GM04503 (cell line): ENCODE results near the gene TRIM29.

Experiments used
- DNase-seq: peaks from one replicate; pipeline ENCODE4 v3.0.0-alpha.2; 2012; ENCODE audit warnings: low read depth

TRIM29 gene

DNA sequence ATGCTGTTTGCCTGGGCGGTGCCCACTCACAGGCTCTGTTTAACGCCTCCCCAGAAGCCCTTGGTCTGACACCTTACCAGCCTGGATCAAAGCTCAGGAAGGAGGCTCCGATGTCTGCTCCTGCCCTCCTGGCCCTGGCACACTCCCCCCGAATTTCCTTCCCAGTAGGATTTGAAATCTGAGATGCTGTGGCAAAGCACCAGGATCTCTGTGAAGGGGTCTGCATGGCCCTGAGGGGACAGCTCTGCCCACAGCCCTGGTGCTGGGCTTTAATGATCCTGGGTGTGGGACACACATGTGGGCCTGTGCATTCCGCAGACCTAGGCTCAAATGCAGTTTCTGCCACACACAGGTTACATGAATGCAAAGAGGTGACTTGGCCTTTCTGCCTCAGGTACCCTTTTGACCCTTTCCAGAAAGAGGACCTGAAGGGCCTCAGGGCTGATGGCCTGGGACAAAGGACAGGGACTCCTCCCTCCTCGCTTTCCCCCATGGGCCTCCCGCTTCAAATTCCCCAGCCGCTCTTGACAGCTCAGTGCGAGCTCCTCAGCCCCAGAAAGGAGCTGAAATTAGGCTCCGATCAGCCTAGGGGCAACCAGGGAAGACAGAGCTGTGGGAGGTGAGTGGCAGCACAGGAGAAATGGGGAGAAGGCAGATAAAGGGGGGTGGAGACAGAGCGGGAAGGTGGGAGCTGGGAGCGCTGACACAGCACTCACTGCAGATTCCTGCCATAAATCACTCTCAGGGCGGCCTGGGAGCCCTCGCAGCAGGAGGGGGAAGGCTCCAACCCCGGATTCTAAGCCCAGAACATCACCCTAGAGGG lies 41.3 kb downstream of the TRIM29 start:
- DNase-seq = no peak

DNA sequence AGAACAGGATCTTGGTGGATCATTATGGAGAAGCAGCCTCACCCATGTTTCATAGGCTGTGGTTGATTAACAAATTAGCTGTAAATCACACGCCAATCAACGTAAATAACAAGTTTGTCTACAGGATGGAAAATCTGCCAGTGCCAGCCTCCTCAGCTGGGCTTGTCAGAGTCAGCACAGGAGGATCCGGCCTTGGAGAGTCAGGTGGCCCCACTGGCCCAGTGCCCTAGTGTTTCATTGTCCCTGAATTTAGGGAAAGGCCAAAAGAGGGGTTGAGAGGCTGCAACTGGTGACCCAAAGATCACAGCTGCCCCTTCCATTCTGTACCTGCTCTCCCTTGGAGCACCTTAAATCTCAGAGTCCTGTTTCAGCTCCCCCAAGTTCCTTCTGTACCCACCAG lies 42.4 kb downstream of the TRIM29 start:
- DNase-seq = no peak

DNA sequence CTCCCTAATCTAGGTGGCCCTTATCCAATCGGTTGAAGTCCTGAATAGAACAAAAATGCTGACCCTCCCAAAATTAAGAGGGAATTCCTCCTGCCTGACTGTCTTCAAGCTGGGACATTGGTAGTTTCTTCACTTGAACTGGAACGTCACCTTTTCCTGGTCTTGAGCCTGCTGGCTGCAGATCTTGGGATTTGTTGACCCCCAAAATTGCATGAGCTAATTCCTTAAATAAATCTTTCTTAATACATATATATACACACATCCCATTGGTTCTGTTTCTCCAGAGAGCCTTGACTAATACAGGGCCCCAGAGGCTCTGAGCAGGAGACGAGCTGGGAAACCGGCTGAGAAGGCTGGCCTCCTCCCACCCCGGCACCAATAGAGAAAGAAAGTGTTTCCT lies 46.2 kb downstream of the TRIM29 start:
- DNase-seq = no peak

DNA sequence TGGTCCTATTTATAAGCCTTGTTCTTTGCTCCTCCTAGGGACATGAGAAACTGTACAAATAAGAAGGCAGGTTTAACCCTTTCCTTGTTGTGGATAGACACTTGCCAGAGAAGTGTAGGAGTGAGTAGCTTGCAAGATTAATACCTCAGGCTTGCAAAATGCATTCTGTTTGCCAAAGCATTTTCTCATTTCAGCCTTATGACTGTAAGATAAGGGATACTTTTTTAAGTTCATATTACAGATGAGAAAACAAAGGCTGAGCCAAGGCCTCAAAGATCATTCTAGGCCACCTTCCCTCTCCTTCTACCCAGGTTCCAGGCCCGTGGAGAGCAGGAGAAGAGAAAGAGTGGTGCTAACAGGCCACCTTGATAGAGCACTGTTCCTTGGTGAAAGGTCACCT lies 46.8 kb downstream of the TRIM29 start:
- DNase-seq = no peak

DNA sequence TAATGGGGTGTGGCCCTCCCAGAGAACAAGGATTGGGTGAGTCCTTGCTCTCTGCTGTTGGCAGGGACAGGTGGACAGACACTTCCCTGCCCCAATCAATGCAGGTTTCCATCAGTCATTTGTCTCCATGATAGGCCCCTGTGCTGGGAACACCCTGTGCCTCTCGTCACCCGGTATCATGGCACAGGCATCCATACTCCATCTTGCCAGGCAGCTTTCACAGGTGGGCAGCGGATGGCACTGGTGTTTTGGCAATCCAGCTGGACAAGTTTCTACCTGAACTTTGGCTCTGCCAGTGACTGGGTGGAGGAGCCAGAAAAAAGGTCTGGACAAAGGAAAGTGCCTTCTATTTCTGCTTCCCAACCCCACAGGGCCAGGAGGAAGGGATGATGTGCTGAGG lies 47.5 kb downstream of the TRIM29 start:
- no peak for DNase-seq

DNA sequence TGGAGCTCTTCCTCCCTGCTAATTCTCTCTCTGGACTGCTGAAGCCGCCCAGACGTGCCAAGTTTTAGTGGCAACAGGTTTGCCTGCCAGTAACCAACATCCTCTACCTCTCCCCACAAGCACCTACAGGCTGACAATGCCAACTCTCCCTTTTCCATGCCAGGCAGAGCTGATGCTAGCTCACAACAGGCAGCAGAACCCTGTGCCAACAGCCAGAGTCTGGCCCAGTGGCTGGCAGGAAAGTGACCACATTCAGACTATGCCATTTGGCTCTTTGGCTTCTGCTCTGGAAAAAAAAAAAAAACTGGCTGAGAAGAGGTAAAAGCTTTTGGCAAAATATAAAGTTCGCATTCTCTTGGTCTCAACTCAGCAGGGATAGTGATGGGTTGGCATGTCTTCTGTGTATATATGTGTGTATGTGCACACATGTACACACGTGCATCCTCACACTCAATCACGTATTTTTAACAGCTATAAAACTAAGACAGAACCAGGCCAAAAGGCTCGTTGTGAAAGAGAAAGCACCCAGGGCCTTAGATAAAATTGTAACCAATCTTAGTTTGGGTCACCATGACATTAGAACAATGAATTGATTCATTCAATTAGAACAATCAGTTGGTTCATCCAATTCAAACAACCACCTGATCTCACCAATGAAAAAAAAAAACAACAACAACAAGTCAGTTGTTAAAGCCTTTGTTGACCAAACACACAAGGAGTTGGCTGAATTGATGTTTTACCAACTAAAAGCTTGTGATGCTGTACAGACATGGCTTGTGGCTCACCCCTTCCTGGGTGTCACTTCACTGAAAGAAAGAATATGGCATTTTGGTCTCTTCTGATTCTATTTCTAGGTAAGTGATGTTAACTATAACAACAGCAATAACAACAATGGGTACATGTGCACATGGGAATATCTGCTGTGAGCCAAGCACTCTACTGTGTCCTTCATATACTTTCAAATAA lies 48.6 kb downstream of the TRIM29 start:
- no peak for DNase-seq

DNA sequence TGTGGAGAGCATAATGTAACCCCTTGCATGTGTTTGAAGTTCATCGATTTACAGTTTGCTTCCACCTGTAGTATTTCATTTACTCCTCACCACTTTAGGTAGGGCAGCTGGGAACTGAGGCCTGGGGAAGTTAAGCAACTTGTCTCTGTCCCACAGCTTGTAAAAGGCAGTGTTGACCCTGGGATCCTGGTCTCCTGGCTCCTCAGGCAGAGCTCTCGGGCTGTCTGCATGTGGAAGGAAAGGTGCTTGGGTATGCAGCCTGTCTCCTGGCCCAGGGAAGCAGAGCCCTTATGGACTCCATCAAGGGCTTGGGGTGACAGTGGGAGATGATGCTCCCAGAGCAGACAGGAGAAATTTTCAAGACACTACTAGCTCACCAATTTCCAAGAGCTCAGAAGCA lies 49.9 kb downstream of the TRIM29 start:
- DNase-seq = no peak

DNA sequence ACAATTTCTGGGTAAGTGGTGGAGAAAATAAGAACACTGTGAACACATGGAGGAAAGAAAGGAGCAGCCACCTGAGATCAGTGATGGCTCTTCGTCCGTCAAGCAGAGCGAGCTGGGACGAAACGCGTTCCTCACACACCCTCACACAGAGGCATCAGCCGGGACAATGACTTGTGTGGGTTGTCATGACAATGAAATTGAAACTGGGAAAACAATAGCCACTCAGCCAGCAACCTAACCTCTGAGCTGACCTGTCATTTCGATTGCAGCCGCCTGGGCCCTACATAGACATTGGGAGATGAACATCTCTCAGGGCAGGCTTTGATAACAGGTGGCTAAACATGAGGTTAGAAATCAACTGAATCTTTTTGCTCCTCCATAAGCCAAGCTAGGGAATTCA lies 51.3 kb downstream of the TRIM29 start:
- DNase-seq = no peak

DNA sequence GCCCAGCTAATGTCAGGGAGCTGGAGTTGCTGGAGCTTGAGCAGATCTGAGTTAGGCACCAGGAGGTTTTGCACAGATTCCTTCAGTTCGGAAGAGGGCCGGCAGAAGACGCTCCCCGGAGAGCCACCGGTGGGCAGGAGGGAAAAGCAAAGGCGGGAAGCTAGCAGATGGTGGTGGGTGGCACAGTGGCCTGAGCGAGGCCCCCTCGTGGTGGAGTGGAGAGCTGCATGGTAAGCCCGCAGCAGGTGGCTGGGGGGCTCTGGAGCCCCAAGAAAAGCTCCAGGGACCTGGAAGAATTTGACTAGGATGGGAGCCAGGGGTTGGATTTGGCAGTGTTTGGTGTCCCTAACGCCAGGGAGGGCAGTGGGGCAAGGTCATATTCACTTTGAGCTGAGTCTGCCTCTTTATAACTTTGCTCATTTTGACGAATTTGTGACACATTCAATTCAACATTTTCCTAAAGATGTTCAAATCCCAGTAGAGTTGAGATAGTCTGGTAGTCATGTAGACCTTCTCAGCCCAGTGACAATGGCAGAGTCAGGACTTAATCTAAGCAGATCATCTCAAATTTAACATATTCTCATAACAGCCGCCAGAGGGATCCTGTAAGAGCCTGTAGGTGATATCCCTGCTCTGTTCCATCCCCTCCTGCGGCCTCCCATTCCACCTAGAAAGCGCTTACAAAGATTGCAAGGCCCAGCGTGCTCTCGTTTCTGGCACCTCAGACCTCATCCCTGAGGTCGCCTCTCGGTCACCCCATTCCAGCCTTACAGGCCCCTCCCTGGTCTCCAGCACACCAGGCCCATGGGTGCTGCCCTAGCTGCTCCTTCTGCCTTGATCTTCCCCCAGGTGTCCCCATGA lies 57.9 kb downstream of the TRIM29 start:
- DNase-seq = no peak

DNA sequence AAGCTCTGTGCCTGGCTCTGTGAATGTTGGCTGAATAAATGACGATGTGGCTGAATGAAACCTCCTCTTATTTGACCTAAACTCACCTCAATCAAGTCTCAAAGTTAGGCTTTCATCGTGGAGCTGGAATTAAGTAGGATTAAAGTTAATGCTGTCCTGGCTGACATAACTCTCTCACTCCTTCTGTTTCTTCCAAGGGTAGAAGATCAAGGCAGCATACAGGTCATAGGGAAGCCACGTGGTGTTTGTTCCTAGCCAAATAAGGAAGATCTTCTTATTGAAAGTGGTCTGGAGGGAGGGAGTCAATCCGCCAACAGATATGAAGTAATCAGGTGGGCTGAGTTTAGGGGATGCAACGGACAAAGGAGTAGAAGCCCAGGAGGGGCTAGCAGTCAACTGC lies 59.5 kb downstream of the TRIM29 start:
- DNase-seq = no peak

DNA sequence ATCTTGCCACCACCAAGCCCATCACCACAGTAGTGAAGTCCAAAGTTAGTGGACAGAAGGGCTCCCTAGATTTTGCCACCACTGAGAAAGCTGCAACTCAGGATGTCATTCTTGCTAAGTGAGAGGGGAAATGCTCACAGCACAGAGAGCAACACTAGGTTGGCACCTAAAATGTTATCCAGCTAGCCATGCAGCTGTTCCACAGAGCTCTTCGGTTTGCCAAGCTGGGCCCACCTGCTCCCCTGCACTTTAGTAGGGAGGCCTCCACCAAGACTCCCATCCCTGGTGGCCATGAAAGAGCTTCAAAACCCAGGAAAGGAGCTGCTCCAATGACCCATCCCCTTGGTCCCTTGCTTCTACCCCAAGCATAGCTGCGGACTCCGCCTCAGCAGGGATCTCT lies 63.8 kb downstream of the TRIM29 start:
- no peak for DNase-seq

DNA sequence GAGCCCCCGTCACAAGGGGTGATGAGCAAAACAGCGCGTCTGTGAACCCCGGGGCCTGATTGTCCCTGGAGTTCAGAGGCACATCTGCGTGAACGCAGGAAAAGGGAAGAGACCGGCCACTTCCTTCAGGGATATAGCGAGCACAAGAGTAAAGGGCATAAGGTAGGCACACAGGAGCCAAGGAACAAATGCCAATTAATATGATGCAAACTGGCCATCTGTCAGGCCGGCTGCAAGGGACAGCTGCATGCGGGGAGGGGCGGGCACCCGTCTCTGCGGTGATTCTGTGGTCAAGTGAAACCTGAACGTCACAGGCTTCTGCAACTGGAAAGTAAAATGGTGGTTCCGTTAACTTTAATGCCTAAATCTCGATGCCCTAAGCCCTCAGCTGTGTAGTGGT lies 64.7 kb downstream of the TRIM29 start:
- no peak for DNase-seq

DNA sequence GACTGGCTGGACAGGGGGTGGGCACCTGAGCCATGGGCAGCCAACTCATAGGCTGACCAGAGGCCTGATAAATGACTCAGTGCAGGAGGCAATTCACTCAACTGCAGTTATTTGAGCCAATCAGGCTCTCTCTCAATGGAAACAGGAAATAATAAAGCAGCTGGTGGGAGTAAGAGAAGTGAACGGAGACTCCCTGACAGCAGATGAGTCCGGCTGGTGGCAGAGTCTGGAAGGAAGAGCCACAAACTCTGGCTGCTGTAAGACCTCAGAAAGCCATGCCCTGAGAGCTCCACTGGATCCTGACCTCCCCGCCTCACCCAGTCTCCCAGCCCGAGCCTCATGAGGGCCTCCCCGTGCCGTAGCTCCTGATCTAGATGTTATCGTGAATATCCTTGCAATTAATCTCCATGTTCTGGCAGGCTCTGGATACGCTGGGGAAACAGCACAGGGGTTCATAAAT lies 69.8 kb downstream of the TRIM29 start:
- DNase-seq = peak; percentile 14

DNA sequence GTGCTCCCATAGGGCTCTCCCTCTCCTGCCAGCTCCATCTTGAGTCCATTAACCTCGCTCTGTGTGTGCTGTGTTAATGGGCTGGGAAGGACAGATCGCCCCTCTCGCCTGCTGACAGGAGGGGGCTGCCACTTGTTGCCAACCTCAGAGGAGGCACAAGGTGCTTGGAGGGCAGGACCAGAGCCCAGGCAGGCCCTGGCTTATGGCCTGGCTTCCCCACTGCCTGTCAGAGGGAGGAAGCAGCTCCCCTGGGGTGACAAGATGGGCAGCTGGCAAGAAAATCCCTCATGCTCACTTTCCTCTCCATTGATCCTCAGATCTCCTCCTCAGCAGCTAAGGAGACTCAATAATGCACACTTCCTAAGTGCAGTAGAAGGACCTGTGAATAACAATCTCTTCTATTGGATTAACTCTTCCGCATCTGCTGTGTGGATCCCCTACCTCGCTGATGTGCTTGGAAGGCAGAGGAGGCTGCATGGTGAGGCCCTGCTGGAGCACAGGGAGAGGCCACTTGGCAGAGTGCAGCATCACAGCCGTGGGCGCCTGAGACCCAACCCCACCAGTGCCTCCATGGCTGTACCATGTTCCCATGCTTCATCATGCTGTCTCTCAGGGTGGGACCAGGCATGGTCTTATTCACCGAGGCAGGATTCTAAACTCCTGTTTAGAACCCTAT lies 70.3 kb downstream of the TRIM29 start:
- DNase-seq = no peak

DNA sequence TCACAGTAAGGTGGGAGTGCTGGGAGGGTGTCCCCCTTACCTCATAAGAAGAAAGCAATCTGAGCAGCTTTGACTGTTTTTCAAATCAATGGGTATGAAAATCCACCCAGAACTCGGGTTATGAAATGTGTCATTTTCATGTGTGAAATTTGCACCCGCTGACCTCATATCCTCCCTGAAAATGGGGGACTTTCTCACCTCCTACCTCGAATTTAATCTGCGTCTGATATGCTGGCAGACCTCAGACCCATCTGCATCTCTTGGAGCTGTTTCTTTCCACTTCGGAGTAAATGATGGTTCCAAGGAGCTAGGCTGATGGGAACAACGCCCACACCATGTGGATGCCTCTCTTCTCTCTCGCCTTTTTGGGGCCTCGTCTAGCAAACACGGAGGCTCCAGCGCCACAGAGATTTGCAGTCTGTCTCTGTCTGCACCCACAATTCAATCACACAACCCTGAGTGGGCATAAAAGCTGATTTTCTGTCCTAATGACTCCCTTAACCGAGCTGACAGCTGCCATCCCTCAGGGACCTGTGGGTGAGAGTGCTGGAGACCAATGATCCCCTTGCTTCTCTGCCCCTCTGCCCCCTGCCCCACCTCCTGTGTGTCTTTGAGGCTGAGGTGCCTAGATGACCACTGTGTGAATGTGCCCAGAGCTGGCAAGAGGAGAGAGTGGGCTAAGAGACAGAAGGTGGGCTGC lies 71.0 kb downstream of the TRIM29 start:
- DNase-seq = no peak

DNA sequence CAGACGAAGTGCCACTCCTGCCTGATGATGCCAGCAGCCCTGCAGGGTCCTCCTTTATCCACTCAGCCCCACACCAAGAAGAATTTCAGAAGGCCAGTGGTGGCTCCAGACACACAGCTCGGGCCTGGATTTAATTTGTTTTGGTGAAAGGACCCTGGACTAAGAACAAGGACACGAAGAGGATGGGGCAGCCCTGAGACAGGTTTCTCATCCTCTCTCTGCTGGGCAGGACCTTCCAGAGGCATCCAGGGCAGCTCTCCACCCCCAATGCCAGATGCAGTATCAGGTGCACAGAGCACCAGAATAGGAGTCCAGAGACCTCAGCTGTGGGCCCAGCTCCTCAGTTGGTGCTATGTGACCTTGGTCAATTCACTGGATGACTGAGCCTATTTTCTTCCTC lies 72.0 kb downstream of the TRIM29 start:
- no peak for DNase-seq

DNA sequence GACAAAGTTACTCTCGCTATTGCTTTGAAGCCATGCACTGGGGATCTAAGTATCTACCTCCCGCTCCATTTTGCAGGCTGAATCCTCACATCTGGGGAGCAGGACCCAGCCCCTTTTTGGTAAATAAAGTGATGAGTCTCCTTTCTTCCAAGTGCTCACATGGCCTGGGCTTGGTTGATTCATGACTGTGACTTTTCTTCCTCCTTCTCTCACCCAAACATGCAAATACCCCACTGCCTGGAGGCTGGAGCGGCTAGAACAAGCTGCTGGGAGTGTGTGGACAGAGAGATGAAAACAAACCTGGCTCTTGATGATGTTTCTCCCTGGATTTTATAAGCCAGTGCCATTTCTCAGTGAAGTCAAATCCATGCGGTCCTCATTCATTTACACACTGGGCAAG lies 72.7 kb downstream of the TRIM29 start:
- DNase-seq = no peak

DNA sequence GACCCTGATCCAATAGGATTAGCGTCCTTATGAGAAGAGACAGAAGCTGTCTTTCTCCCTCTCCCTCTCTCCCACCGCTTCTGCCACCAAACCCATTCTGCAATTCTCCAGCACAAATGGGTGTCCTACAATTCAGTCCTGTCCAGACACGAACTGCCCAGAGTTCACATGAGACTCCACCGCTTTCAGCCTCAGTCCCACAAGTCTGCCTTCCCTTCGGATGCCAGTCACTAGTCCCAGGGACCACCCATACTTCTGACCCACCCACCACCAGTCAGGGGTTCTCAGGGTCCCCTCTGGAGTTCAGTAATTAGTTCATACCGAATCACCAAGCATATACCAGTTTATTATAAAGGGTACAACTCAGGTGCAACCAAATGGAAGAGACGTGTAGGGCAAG lies 73.6 kb downstream of the TRIM29 start:
- no peak for DNase-seq

DNA sequence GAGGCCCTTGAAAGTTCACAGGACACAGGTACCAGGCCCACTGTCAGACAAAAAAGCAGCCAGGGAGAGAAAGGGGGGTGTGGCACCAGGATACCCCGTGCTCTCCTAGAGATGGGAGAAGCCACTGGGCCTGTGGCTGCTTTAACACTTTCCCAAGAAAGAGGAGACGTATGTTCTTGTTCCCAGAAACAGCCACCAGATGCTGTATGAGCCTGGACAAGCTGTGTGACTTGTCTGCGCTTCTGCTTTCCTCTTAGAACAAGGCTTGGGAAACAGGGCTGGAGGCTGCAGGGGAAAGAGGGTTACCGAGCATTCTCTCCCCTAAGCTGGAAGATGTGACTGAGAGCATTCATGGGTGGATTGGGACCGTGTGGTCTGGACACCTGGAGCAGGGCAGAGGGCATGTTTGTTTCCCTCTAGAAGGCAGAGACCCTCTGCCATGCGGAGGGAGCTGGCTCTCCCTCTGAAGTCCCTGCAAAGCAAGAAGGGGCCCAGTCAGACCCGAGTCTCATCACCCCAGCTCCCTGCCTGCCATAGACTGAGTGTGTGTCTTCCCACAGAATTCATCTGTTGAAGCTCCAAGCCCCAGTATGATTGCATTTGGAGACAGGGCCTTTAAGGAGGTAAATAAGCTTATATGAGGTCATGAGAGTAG lies 74.1 kb downstream of the TRIM29 start:
- no peak for DNase-seq

DNA sequence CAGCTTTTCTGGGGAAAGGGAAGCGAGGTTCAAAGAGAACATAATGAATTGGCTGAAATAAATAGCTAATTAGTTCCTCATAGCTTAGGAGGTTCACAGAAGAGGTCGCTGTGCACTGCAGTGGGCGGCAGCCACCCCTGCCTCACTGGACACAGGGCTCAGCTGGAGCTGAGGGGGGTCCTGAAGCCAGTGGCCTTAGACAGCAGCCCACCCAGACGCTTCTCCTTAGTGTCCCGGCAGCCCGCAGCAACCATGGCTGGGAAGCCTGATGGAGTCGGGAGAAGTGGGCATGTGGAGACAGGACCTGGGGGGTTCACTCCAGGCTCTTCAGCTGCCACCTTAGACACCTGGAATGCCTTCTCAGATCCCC lies 75.4 kb downstream of the TRIM29 start:
- DNase-seq = no peak
